ENCODE measurements around the gene HOXC10.

Gene HOXC10

GRCh38 chr12:53968214-53969127, 16.5 kb upstream of the HOXC10 start:
- Histone ChIP-seq H3K27ac (ENCODE audit: low read length) (no peak overlapping the region), H3K4me3 (ENCODE audit: low read depth in 1 of 2, low read length in 2 of 2) (no peak overlapping the region), H3K9me3 (ENCODE audit: control insufficient read depth in 1 of 2, low read length in 2 of 2) (no peaks in the 10 kb centered on the region), H3K27me3 (ENCODE audit: low read depth, low read length) (peaks cover 99% of the 10 kb centered on the region), H3K4me1 (ENCODE audit: control insufficient read depth in 1 of 2, insufficient read depth in 2 of 2, low read length in 2 of 2) (peaks cover 0 to 26% of the 10 kb centered on the region in 2 donors), H3K36me3 (ENCODE audit: control insufficient read depth in 1 of 2, insufficient read depth in 2 of 2, low read length in 2 of 2) (no peaks in the 10 kb centered on the region)

- Histone ChIP-seq H3K9me3 (ENCODE audit: control insufficient read depth in 1 of 2, low read length in 2 of 2) (no peaks in the 10 kb centered on the region), H3K36me3 (ENCODE audit: control insufficient read depth in 1 of 2, insufficient read depth in 2 of 2, low read length in 2 of 2) (no peaks in the 10 kb centered on the region), H3K4me3 (ENCODE audit: low read depth in 1 of 2, low read length in 2 of 2) (no peak overlapping the region), H3K27me3 (ENCODE audit: low read depth, low read length) (peaks cover 97% of the 10 kb centered on the region), H3K27ac (ENCODE audit: low read length) (no peak overlapping the region), H3K4me1 (ENCODE audit: control insufficient read depth in 1 of 2, insufficient read depth in 2 of 2, low read length in 2 of 2) (peaks cover 0 to 35% of the 10 kb centered on the region in 2 donors)
Measured at GRCh38 chr12:53969588-53970259, 15.2 kb upstream of the HOXC10 start.

GRCh38 chr12:53970451-53970850, 14.5 kb upstream of the HOXC10 start:
- H3K4me1 ChIP-seq (ENCODE audit: control insufficient read depth in 1 of 2, insufficient read depth in 2 of 2, low read length in 2 of 2) = peaks cover 0 to 39% of the 10 kb centered on the region in 2 donors
- H3K27me3 ChIP-seq (ENCODE audit: low read depth, low read length) = peaks cover 96% of the 10 kb centered on the region
- no peak overlapping the region for H3K4me3 ChIP-seq (ENCODE audit: low read depth in 1 of 2, low read length in 2 of 2)

GRCh38 chr12:53971129-53971528, 13.8 kb upstream of the HOXC10 start:
- Histone ChIP-seq H3K4me1 (ENCODE audit: control insufficient read depth in 1 of 2, insufficient read depth in 2 of 2, low read length in 2 of 2) (peaks cover 0 to 34% of the 10 kb centered on the region in 2 donors), H3K27me3 (ENCODE audit: low read depth, low read length) (peaks cover 96% of the 10 kb centered on the region)

More at GRCh38 chr12:53970451-53970850, 14.5 kb upstream of the HOXC10 start:
- Histone ChIP-seq H3K9me3 (ENCODE audit: control insufficient read depth in 1 of 2, low read length in 2 of 2) (no peaks in the 10 kb centered on the region), H3K36me3 (ENCODE audit: control insufficient read depth in 1 of 2, insufficient read depth in 2 of 2, low read length in 2 of 2) (no peaks in the 10 kb centered on the region), H3K27ac (ENCODE audit: low read length) (no peak overlapping the region)

GRCh38 chr12:53971686-53972085, 13.3 kb upstream of the HOXC10 start:
- Histone ChIP-seq H3K4me3 (ENCODE audit: low read depth in 1 of 2, low read length in 2 of 2) (no peak overlapping the region), H3K9me3 (ENCODE audit: control insufficient read depth in 1 of 2, low read length in 2 of 2) (no peaks in the 10 kb centered on the region), H3K36me3 (ENCODE audit: control insufficient read depth in 1 of 2, insufficient read depth in 2 of 2, low read length in 2 of 2) (no peaks in the 10 kb centered on the region), H3K27ac (ENCODE audit: low read length) (no peak overlapping the region), H3K27me3 (ENCODE audit: low read depth, low read length) (peaks cover 96% of the 10 kb centered on the region), H3K4me1 (ENCODE audit: control insufficient read depth in 1 of 2, insufficient read depth in 2 of 2, low read length in 2 of 2) (peaks cover 0 to 29% of the 10 kb centered on the region in 2 donors)

More at GRCh38 chr12:53971129-53971528, 13.8 kb upstream of the HOXC10 start:
- Histone ChIP-seq H3K27ac (ENCODE audit: low read length) (no peak overlapping the region), H3K4me3 (ENCODE audit: low read depth in 1 of 2, low read length in 2 of 2) (no peak overlapping the region), H3K9me3 (ENCODE audit: control insufficient read depth in 1 of 2, low read length in 2 of 2) (no peaks in the 10 kb centered on the region), H3K36me3 (ENCODE audit: control insufficient read depth in 1 of 2, insufficient read depth in 2 of 2, low read length in 2 of 2) (no peaks in the 10 kb centered on the region)

GRCh38 chr12:53972152-53972702, 12.7 kb upstream of the HOXC10 start:
- peaks cover 0 to 27% of the 10 kb centered on the region in 2 donors for H3K4me1 ChIP-seq (ENCODE audit: control insufficient read depth in 1 of 2, insufficient read depth in 2 of 2, low read length in 2 of 2)

GRCh38 chr12:53972722-53973235, 12.2 kb upstream of the HOXC10 start, which contains the start of gene HOXC11:
HOXC11 (plus strand) TSS chr12:53973126; CDS start chr12:53973242, 116 bp downstream.
- peaks cover 96% of the 10 kb centered on the region for H3K27me3 ChIP-seq (ENCODE audit: low read depth, low read length)
- no peak within 1 kb of the TSS for H3K27ac ChIP-seq (ENCODE audit: low read length)
- no peak within 1 kb of the TSS for H3K4me3 ChIP-seq (ENCODE audit: low read depth in 1 of 2, low read length in 2 of 2)
- no peaks in the 10 kb centered on the region for H3K9me3 ChIP-seq (ENCODE audit: control insufficient read depth in 1 of 2, low read length in 2 of 2)
- H3K36me3 ChIP-seq (ENCODE audit: control insufficient read depth in 1 of 2, insufficient read depth in 2 of 2, low read length in 2 of 2) = no peaks in the 10 kb centered on the region
- H3K4me1 ChIP-seq (ENCODE audit: control insufficient read depth in 1 of 2, insufficient read depth in 2 of 2, low read length in 2 of 2) = peaks cover 0 to 27% of the 10 kb centered on the region in 2 donors

More at GRCh38 chr12:53972152-53972702, 12.7 kb upstream of the HOXC10 start:
- peaks cover 96% of the 10 kb centered on the region for H3K27me3 ChIP-seq (ENCODE audit: low read depth, low read length)
- no peak overlapping the region for H3K27ac ChIP-seq (ENCODE audit: low read length)
- H3K9me3 ChIP-seq (ENCODE audit: control insufficient read depth in 1 of 2, low read length in 2 of 2) = no peaks in the 10 kb centered on the region
- H3K4me3 ChIP-seq (ENCODE audit: low read depth in 1 of 2, low read length in 2 of 2) = no peak overlapping the region
- no peaks in the 10 kb centered on the region for H3K36me3 ChIP-seq (ENCODE audit: control insufficient read depth in 1 of 2, insufficient read depth in 2 of 2, low read length in 2 of 2)

- Histone ChIP-seq H3K4me3 (ENCODE audit: low read depth in 1 of 2, low read length in 2 of 2) (no peak overlapping the region), H3K4me1 (ENCODE audit: control insufficient read depth in 1 of 2, insufficient read depth in 2 of 2, low read length in 2 of 2) (peaks cover 0 to 27% of the 10 kb centered on the region in 2 donors), H3K36me3 (ENCODE audit: control insufficient read depth in 1 of 2, insufficient read depth in 2 of 2, low read length in 2 of 2) (no peaks in the 10 kb centered on the region), H3K27me3 (ENCODE audit: low read depth, low read length) (peaks cover 93% of the 10 kb centered on the region), H3K27ac (ENCODE audit: low read length) (no peak overlapping the region), H3K9me3 (ENCODE audit: control insufficient read depth in 1 of 2, low read length in 2 of 2) (no peaks in the 10 kb centered on the region)
Measured at GRCh38 chr12:53973236-53974042, 11.5 kb upstream of the HOXC10 start.

GRCh38 chr12:53974084-53975063, 10.6 kb upstream of the HOXC10 start, which contains the start of gene HOTAIR:
HOTAIR (minus strand) TSS chr12:53974954.
- Histone ChIP-seq H3K4me1 (ENCODE audit: control insufficient read depth in 1 of 2, insufficient read depth in 2 of 2, low read length in 2 of 2) (peaks cover 0 to 27% of the 10 kb centered on the region in 2 donors), H3K27ac (ENCODE audit: low read length) (no peak within 1 kb of the TSS), H3K27me3 (ENCODE audit: low read depth, low read length) (peaks cover 92% of the 10 kb centered on the region), H3K36me3 (ENCODE audit: control insufficient read depth in 1 of 2, insufficient read depth in 2 of 2, low read length in 2 of 2) (no peaks in the 10 kb centered on the region), H3K9me3 (ENCODE audit: control insufficient read depth in 1 of 2, low read length in 2 of 2) (no peaks in the 10 kb centered on the region), H3K4me3 (ENCODE audit: low read depth in 1 of 2, low read length in 2 of 2) (peak within 1 kb of the TSS in 1 of 2 donors; percentile 32)
